NCI-H460 (cell line): ENCODE data around the gene MIS18BP1. TPM values are rescaled to one million over a fixed set of nuclear protein-coding genes. Genes with fewer than 3 reads are reported as not detected.

ENCODE experiments used
- small RNA-seq, 2 experiments: library from RNA; depleted of rRNA; stranded (forward); fragments of <200 nt; gene quantifications; one replicate each; pipeline ENCODE3, GENCODE V24; 2014
- total RNA-seq: library from RNA; depleted of rRNA; stranded (reverse); fragments of >200 nt; shearing (Covaris generic); gene quantifications from 2 replicates; pipeline ENCODE4 v1.2.3, GENCODE V29; 2014; rRNA removed

Gene MIS18BP1
- total RNA-seq, 1 experiment from 2014 or later, result 35.8 TPM

Small RNA genes within 50 kb of the gene (small RNA-seq; reads per million reads assigned to genes)
- gene RNU6-552P, result 0 reads per million in 2 experiments

Other genes starting within 250 kb of the MIS18BP1 start
- gene PRPF39, start 169.1 kb downstream of the MIS18BP1 start, total RNA-seq, result 21.5 and 27.1 TPM in 2 replicates
- 116 and 131 TPM in 2 replicates for gene FKBP3, start 118.7 kb downstream of the MIS18BP1 start, total RNA-seq
- gene FANCM, start 117.3 kb downstream of the MIS18BP1 start, total RNA-seq, result 7.2 TPM in 2 replicates